GOT3 (cell line): ENCODE measurements around the gene BLACAT1.

Experiments
- DNase-seq: peaks from one replicate; lab custom pipeline; 2025; ENCODE audit warnings: mixed read lengths; lab: John Stamatoyannopoulos, UW

BLACAT1 gene

DNA sequence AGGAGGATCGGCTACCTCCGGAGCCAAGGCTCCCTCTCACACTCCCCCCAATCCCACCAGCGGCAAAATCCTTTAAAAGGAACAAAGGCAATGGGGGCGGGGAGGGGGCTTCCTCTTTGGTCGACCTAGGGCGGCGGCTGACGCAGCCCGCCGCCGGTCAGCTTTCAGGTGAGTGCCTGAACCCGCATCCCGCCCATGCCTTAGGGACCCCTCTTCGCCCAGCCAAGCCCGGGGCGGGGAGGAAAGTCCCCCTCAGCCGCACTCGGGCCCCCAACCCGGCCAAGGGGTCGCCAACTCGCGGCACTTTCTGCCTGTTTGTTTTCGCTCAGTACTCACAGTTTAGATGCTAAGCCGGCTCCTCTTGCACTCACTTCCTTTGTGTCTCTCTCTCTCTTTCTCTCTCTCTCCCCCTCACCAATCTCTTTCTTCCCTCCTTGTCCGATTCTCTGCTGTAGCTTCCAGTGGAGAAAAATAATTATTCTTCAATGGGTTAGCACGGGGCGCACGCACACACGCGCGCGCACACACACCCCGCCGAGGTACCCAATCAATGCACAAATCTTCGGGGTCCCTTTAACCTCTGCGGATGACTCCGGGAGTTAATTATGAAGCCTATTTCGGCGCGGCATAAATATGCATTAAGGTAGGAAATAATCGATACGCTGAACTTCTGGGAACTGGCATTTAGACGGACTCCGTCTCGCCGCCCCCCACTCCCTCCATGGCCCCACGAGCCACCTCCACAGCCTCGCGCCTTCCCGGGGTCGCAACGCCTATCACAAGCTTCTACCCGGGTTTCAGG lies at the start of gene BLACAT1:
Gene BLACAT1, minus strand, starts transcription at position 465 of the 802 bp plus-strand sequence.
- no peak for DNase-seq

DNA sequence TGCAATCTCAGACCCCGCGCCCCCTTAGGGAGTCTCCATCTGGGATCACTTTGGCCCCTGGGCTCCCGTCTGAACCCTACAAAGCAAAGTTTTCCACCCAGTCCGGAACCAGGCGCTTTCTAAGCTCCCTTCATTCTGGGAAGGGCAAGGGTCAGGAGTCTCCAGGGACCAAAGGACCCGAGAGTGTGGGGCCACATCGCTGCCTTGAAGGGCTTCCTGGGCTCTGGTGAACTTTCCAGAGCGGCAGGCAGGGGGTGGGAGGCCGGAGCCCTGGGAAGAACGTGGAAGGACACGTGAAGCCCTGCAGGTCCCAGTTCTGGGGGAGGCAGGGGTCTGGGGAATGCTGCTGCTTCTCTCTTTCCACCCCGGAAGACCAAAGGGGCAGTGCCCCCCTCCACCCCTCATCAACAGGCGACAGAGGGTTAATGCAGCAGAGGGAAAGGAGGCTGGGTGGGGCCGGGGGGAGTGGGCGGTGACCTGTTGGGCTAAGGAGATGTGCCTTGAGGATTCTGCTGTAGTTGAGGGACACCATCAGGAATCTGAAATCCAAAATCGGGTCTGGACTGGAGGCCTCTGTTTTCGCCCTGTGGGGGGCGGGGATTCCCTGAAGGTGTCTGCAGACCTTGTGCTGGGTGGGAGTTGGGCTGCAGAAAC lies 49.4 kb upstream of the BLACAT1 start:
- DNase-seq = no peak

DNA sequence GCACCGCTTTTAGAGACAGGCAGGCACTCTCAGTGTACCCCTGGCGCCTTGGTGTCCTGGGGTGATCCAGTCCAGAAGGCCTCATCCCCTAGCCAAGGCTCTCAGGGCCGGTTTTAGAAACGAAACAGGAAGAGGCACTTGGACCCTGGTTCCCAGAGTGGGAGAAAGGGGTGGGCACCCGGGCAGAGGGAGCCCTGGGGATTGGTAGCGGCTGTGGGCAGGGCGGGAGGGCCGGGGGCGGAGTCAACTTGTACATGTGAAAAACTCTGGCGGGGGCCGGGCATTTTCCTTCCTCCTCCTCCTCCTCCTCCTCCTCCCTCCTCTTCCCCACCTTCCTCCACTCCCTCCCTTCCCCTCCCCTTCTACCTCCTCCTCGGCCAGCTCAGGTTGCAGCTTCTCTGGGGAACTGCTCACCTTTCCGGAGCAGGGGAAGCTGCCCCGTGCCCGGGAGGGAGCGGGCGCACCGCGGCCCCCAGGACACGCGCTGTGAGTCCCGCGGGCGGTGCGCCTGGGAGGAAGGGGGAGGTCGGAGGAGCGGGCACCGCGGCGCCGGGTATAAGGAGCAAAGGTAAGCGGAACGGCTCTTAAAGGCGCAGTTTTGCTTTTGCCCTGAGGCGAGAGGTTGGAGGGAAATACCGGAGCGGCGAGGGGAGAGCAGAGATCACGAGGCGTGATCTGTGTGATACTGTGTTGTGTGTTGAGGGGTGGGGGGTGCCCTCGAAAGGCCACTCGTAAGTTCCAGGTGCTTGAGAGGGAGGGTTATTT lies 48.6 kb upstream of the BLACAT1 start, which contains the start of gene CDK18:
Gene CDK18, plus strand, starts transcription at position 359 of the 765 bp plus-strand sequence. CDS start 18,499 bp downstream, outside the sequence.
- DNase-seq = no peak

DNA sequence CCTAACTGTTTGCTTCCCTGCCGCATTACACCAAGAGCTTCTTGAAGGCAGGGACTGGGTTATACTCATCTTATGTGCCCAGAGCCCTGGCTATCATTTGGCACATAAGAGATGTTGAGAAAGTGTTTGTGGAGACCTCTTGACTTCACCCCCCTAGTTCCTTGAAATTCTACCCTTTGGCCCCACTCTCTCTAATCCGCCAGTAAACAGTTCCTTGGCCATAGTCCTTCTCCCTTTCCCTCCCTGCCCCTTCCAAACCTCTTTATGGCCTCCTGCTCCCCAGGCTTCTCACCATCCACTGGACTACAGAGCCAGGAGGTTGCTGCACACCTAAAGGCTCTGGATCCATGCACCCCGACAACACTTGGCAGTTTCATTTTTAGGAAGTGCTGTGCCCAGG lies 47.1 kb upstream of the BLACAT1 start:
- DNase-seq = no peak

DNA sequence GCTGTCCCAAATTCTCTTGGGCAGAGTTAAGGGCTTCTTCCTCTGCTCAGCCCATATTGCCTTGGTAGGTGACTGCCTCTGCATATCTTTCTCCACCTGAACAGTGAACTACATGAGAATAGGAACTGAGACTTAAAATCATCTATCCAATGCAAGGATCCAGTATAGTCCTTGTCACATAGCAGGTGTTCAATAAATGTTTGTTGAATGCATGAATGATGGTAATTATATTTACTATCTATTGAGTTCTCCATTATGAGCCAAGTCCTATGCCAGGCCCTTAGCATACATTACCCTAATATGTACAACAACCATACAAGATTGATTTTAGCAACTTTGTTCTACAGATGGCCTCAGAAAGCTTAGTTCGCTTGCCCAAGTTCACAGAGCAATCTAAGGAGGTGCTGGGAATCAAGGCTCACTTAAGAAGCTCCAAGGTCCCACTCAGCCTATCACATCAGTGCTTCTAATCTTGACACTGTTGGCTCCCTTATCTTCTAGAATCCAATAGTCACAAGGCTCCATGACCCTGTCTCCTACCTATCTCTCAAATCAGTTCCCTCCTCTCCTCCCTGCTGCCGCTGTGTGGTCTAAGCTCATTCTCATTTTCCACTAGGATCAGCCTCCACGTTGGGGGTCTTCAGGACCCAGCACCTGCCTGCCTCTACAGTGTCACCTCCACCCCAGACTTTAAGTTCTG lies 46.4 kb upstream of the BLACAT1 start:
- DNase-seq = no peak

DNA sequence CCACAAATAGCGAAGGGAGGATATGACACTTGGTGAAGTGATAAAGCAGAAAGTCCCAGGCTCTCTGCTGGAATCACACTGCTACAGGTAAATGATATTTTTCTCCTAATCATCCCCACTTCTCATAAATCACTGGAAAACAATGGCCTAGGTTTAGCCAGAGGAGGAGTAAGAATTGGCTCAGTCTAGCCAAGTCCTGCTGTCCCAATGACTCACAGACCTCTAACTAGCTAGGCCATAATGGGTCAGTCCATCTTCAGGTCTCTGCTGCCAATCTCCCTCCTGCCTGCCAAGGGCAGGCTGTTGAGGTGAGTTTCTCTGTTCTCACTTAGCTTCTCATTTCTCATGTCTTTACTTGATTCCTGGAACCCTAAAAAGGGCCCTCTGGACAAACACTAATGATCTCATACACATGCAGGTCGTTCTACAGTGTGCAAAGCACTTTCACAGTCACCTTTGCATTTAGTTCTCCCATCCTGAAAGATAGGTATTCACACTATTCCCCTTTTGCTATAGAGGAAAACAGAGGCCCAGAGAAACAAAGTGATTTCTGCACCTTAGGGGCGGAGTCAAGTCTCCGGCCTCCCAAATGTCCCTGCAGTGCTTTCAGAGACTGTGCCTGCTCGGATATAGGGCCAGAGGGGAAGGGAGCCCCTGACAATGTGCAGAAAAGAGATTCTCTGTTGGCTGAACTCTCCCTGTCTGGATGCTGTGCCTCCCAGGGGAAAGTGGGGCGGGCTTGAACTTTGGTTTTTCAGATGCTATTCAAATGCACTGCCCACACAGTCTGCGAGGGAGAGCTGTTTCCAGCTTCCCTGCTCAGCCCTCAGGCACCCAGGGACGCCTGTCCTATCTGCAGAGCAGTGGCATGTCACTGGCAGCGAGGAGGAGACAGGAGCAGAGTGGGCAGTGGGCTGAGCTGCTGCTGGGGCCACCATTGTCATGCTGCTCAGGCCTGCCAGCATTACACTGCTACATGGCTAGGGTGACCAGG lies 44.7 kb upstream of the BLACAT1 start:
- DNase-seq = no peak

DNA sequence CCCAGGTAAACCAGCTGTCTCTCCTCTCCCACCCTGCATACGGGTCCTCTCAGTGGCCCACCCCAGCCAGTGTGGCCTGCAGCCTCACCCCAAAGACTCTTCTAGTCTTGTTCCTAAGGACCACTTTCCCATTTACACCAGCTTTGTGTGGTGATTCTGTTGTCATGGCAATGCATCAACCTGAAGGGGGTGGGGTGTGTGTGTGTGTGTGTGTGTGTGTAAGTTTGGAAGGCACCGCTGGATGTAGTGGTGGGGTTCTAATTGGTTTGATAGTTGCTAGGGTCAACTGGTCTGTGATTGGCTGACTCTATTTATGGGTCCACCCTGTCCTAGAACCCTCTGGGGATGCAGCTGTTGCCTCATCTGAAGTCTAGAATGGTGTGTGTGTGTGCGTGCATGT lies 43.9 kb upstream of the BLACAT1 start:
- no peak for DNase-seq

DNA sequence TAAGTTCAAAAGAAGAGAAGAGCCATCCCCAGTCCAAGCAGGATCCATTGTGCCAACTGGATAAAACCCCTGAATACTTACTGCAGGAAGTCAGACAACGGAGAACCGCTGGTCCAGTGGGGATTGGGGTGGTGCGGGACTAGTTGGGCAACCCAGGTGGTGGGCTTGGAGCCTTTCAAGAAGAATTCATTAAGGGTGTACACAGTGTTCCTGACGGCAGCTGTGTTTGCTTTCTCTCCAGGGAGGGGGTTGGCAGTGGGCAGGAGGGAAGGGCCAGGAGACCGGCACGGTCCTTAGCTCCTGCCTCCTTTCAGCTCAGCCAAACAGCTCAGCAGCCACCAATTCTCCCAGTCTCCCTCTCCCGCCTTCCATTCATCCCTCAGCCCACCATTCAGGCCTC lies 41.5 kb upstream of the BLACAT1 start:
- DNase-seq = no peak

DNA sequence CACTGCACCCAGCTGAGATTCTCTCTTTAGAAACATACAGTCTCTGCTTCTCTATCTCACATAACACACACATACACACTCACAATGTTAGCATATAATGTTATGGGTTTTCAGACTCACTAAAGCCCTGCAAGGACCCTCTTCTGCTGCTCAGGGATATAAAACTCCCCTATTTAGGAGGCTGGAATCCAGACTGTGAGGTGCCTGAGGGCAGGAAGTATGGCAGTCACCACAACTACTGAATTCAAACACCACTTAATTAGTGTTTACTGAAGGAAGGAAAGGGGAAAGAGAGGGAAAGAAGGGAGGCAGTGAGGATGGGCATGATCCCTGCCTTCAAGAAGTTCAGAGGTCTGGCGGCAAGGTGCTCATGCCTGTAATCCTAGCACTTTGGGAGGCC lies 40.8 kb upstream of the BLACAT1 start:
- no peak for DNase-seq

DNA sequence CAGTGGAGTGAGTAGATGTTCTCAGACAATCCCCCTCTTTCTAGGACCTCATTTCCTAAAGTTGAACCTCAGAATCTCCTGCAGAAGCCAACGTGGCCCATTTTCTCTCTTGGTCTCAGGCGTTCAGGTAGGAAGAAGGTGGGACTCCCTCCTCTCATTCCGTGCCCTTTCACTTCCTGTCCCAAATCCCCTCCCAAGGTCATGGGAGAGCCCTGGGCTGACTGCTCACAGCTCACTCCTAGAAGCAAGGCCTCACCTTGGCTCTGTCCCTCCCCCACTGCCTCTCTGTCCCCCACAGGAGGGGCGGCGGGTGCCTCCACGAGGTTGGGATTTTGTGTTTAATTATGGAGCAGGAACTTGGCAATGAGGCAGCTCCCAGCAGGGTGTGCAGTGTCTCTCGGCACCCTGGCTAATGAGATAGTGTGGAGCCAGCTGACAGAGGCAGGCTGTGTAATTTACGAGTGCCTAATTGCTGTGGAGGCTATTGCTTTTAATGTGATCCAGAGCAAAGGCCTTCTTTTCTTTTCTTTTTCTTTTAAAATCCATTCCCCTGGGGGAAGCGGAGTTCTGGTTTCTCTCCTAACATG lies 39.5 kb upstream of the BLACAT1 start:
- no peak for DNase-seq

DNA sequence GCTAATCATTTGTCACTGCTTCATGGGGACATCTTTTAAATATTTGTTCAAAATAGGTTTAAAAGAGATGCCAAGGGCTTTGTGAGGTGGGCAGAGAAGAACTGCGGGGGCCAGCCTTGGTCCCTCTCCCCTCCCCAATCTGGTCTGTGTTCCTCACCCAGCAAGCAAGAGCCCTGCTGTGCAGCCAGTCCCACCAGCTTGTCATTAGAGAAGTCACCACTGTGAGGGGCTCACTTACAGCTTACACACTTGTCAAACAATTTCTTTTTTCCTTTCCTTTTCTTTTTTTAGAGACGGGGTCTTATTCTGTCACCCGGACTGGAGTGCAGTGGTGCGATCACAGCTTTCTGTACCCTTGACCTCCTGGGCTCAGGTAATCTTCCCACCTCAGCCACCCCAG lies 38.3 kb upstream of the BLACAT1 start:
- DNase-seq = no peak

DNA sequence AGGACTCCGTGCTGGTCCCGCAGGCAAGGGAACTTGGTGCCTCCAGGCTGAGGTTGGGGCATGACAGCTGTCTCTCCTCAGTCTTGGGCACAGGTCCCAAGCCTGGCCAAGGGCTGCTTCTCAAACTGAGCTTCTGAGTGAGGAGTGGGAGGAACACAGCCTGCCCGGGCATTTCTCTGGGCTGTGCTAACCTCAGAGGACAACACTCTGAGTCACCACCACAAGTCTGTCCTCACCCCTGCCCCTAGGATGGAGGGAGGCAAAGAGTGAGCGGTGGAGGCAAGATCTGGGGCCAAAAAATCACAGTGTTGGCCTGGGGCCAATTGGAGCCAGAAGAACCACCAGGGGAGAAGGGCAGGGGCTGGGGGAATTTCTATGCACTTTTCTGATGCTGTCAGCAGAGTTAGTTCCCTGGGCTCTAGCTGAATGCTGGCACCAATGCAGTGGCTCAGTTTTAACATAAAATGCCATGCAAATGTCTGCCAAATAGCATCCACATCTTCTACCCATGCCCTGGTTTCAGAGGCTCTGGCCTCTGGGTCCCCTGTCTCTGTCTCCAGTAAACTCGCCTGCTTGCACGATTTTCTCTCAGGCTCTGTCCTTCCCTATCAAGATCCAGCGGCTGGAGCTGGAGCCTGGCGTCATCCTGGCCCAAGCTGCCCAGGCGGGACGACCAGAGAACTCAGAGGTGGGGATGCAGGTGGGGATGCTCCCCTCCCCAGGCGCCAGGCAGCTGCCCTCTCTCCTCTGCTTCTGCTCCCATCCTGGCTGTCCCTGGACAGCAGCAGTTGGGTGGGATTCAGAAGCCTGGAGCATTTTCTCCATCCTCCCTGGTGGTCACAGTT lies 37.6 kb upstream of the BLACAT1 start:
- peak; percentile 28 for DNase-seq

DNA sequence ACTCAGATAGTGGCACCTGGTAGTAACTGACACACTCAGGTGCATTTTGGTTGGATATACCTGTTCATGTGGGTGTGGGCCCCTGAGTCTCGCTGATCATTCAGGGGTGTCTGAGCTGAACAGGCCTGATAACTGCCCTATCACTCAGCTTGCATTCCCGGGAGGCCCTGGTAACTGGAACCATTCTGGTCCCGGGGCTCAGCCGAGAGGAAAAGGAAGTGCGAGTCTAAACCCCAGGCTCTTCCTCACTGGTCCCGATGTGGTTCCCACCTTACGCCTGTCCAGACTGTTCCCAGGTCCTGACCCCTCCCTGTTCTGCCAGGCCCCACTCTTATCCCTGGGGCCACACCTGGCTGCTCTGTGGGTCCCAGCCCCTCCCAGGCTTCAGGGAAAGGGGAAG lies 36.9 kb upstream of the BLACAT1 start:
- DNase-seq = no peak

DNA sequence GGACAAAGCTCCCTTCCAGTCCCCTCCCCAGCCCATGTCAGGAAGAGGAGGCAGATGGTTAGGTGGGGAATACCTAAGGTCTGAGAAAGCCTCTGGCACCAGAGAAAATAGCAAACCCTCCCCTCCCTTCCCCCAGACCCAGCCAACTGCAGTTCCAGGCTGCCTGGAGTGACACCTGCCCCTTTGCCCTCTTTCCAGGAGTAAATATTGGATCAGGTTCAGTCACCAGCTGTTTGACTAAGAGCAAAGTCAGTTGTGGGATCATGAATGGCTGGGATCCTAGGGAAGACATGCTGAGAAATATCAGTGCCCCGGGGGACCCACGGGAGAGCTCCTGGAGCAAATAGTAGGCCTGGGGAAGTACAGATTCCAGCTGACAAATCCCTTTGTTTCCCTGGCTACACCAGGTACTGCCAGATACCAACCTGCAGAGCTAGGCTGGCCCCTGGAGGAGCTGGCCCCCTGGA lies 36.4 kb upstream of the BLACAT1 start:
- DNase-seq = no peak

DNA sequence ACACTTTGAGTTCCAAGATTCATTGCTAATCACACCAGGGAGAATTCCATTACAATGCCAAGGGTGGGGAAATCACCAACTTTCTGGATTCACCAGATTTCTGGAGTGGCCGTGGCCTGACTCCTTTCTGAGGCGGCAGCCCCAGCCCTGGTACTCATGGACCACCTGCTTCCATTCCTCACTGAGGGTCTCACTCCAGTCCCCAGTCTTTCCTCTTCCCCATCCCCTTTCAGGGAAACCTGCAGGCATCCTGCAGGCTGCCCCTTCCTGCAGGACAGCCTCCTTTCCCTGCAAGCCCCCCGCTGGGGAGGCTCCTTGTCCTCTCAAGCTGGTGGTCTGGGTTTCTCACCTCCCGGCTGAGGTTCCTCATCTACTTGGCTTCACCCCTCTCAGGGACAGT lies 35.9 kb upstream of the BLACAT1 start:
- no peak for DNase-seq

DNA sequence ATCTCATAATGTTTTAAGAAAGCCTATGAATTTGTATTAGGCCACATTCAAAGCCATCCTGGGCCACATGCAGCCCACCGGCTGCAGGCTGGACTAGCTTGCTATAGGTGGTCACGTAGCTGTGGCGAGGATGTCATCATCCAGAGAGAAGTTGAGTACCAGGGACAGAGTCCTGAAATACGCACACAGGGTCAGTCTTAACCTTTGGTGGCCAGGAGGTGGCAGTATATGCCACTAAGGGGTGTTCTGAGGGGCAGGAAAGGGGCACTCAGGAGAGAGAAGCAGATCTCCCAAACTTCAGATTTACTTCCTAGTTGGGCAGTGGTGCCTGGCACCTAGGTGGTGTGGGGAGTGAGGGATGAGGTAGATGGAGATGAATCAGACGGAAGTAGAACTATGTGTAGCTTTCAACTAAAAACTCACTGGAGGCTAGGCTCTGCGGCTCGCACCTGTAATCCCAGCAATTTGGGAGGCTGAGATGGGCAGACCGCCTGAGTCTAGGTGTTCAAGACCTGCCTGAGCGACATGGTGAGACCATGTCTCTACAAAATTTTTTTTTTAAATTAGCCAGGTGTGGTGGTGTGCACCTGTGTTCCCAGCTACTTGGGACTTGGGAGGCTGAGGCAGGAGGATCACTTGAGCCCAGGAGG lies 32.4 kb upstream of the BLACAT1 start:
- DNase-seq = no peak

DNA sequence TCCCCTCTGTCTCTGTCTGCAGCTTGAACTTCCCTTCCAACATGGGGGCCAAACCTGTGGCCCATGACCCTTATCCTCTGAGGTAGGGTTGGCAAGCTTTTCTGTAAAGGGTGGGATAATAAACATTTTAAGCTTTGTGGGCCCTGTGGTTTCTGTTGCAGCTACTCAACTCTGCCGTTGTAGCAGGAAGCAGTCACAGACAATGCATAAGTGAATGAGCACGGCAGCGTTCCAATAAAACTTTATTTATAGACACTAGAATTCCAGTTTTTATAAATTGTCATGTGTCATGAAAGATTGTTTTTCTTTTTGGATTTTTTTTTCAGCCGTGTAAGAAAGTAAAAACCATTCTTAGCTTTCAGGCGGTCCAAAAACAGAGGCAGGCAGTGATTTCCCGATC lies 30.4 kb upstream of the BLACAT1 start:
- no peak for DNase-seq

DNA sequence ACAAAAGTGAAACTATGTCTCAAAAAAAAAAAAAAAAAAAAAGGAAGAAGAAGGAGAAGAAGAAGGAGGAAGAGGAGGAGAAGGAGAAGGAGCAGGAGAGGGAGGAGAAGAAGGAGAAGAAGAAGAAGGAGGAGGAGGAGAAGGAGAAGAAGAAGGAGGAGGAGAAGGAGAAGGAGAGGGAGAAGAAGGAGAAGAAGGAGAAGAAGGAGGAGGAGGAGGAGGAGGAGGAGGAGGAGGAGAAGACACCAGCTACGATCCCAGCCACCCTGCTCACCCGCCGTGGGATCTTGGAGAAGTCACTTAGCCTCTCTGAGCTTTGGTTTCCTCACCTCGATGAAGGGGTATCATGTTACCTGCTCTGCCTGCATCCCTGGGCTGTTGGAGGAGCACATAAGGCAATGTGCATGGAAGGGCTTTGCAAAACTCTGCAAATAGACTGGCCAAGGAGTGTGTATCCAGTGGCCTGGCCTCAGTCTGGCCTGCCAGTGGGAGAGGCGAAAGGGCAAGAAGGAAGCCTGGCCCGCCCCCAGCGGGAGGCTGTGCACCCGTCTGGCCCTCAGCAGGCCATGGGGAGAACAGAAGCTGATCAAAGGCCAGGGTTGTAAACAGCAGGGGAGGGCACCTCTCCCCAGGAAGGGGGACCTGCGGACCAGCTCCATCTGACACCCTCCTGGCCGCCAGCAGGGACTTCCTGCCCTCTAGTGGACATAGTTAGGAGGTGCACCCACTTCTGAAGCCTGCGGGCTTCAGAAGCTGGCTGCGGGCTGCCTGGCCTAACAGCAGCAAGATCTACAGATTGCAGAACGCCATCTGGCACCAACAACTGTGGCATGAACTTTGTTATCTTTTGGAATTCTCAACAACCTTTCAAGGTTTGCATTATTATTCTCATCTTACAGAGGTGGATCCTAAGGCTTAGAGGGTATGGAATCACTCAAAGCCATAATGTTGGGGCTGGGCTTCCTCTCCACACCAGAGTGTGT lies 29.4 kb upstream of the BLACAT1 start:
- DNase-seq = no peak
